OCI-LY1 (cell line): ENCODE data around the gene CCDC33.

Experiments used
- H2AFZ ChIP-seq: fragments of 200-600 bp; sonication (generic), shearing (Covaris generic); 2 replicates; pipeline ENCODE4 v1.6.0; 2014; ENCODE audit warnings: antibody characterized with exemption, mild to moderate bottlenecking, low read length
- H3F3A ChIP-seq: fragments of 200-600 bp; sonication (generic), shearing (Covaris generic); 2 replicates; pipeline ENCODE4 v1.6.0; 2014; ENCODE audit warnings: mild to moderate bottlenecking, antibody characterized with exemption, low read length, moderate library complexity; ENCODE audit not compliant: insufficient read depth
- H3K27ac ChIP-seq: fragments of 200-600 bp; sonication (generic); 2 replicates; pipeline ENCODE4 v1.5.1; 2014; ENCODE audit warnings: low read length, mixed run types, mild to moderate bottlenecking, low read depth; ENCODE audit not compliant: poor library complexity, severe bottlenecking
- H3K27me3 ChIP-seq: fragments of 200-600 bp; sonication (generic); 2 replicates; pipeline ENCODE4 v1.6.0; 2014; ENCODE audit warnings: antibody characterized with exemption, mild to moderate bottlenecking, low read length, moderate library complexity; ENCODE audit not compliant: insufficient read depth
- H3K36me3 ChIP-seq: fragments of 200-600 bp; sonication (generic); 2 replicates; pipeline ENCODE4 v1.6.1; 2014; ENCODE audit warnings: mild to moderate bottlenecking, antibody characterized with exemption, low read length, moderate library complexity, mixed read lengths; ENCODE audit not compliant: insufficient read depth
- H3K4me1 ChIP-seq: fragments of 200-600 bp; sonication (generic); 2 replicates; pipeline ENCODE4 v1.5.1; 2014; ENCODE audit warnings: mild to moderate bottlenecking, low read length, moderate library complexity; ENCODE audit not compliant: insufficient read depth, severe bottlenecking
- H3K4me2 ChIP-seq: fragments of 200-600 bp; sonication (generic), shearing (Covaris generic); 2 replicates; pipeline ENCODE4 v1.6.1; 2014; ENCODE audit warnings: low read length
- H3K4me3 ChIP-seq: fragments of 200-600 bp; sonication (generic); 2 replicates; pipeline ENCODE4 v1.5.1; 2014; ENCODE audit warnings: low read length, low read depth, mild to moderate bottlenecking, mixed read lengths; ENCODE audit not compliant: poor library complexity, severe bottlenecking
- H3K79me2 ChIP-seq: fragments of 200-600 bp; shearing (Covaris generic); 2 replicates; pipeline ENCODE4 v1.6.1; 2016; ENCODE audit warnings: mixed run types, low read length, mixed read lengths; ENCODE audit not compliant: insufficient read depth
- H3K9ac ChIP-seq: fragments of 200-600 bp; sonication (generic), shearing (Covaris generic); 2 replicates; pipeline ENCODE4 v1.6.1; 2014; ENCODE audit warnings: mild to moderate bottlenecking, low read length, mixed read lengths
- H3K9me2 ChIP-seq: fragments of 200-600 bp; sonication (generic), shearing (Covaris generic); 2 replicates; pipeline ENCODE4 v1.6.1; 2014; ENCODE audit warnings: low read depth, mild to moderate bottlenecking, low read length, mixed read lengths
- H3K9me3 ChIP-seq: fragments of 200-600 bp; shearing (Covaris generic); 2 replicates; pipeline ENCODE4 v1.6.1; 2014; ENCODE audit warnings: low read length, mixed read lengths
- H4K20me1 ChIP-seq: fragments of 200-600 bp; sonication (generic), shearing (Covaris generic); 2 replicates; pipeline ENCODE4 v1.6.0; 2016; ENCODE audit warnings: mild to moderate bottlenecking, low read length; ENCODE audit not compliant: insufficient read depth
- CTCF ChIP-seq: fragments of 200-600 bp; sonication (generic), shearing (Covaris generic); IDR thresholded peaks from 2 replicates; pipeline ENCODE4 v1.5.1; 2017; ENCODE audit warnings: mild to moderate bottlenecking, antibody characterized with exemption, low read length, moderate library complexity, mixed read lengths
- EZH2 ChIP-seq: fragments of 200-600 bp; sonication (generic), shearing (Covaris generic); IDR thresholded peaks from 2 replicates; pipeline ENCODE4 v1.8.0; 2017; ENCODE audit warnings: borderline replicate concordance, mixed run types, mild to moderate bottlenecking, antibody characterized with exemption, low read length, moderate library complexity, mixed read lengths

Gene CCDC33

GRCh38 chr15:74293021-74293810 lies 57.1 kb downstream of the CCDC33 start:
- H4K20me1 ChIP-seq, result no peaks in the 10 kb centered on the region
- H2AFZ ChIP-seq, result no peak overlapping the region
- H3K9me2 ChIP-seq, result no peaks in the 10 kb centered on the region
- H3F3A ChIP-seq, result no peaks in the 10 kb centered on the region
- H3K27ac ChIP-seq, result no peak overlapping the region
- no peaks in the 10 kb centered on the region for H3K79me2 ChIP-seq
- H3K4me1 ChIP-seq, result no peaks in the 10 kb centered on the region
- H3K9ac ChIP-seq, result no peak overlapping the region
- no peak overlapping the region for H3K4me3 ChIP-seq
- no peak overlapping the region for H3K4me2 ChIP-seq
- TF ChIP-seq CTCF (no peak), EZH2 (no peak)
- H3K9me3 ChIP-seq, result no peaks in the 10 kb centered on the region
- no peaks in the 10 kb centered on the region for H3K36me3 ChIP-seq
- H3K27me3 ChIP-seq, result no peaks in the 10 kb centered on the region

GRCh38 chr15:74294010-74294409 lies 57.9 kb downstream of the CCDC33 start:
- Histone ChIP-seq H3K27me3 (no peaks in the 10 kb centered on the region), H3K9me3 (no peaks in the 10 kb centered on the region), H3K4me1 (no peaks in the 10 kb centered on the region), H3K27ac (no peak overlapping the region), H3K79me2 (no peaks in the 10 kb centered on the region), H3F3A (no peaks in the 10 kb centered on the region), H3K4me3 (no peak overlapping the region), H3K9ac (no peak overlapping the region), H2AFZ (no peak overlapping the region), H3K36me3 (no peaks in the 10 kb centered on the region), H3K4me2 (no peak overlapping the region), H3K9me2 (no peaks in the 10 kb centered on the region), H4K20me1 (no peaks in the 10 kb centered on the region)
- TF ChIP-seq EZH2, result no peak
- TF ChIP-seq CTCF, result no peak

- H3K4me2 ChIP-seq, result no peak overlapping the region
- H3K79me2 ChIP-seq, result no peaks in the 10 kb centered on the region
- no peak overlapping the region for H2AFZ ChIP-seq
- H3K9me2 ChIP-seq, result no peaks in the 10 kb centered on the region
- H3K4me3 ChIP-seq, result no peak overlapping the region
- H4K20me1 ChIP-seq, result no peaks in the 10 kb centered on the region
- no peaks in the 10 kb centered on the region for H3K4me1 ChIP-seq
- H3K9ac ChIP-seq, result no peak overlapping the region
- no peaks in the 10 kb centered on the region for H3K36me3 ChIP-seq
- no peaks in the 10 kb centered on the region for H3F3A ChIP-seq
- no peak overlapping the region for H3K27ac ChIP-seq
- no peaks in the 10 kb centered on the region for H3K9me3 ChIP-seq
- no peaks in the 10 kb centered on the region for H3K27me3 ChIP-seq
- TF ChIP-seq CTCF (no peak), EZH2 (no peak)
Measured at GRCh38 chr15:74295800-74296199, 59.7 kb downstream of the CCDC33 start.
